ENCODE measurements around the gene KLF13. TPM values are rescaled to one million over a fixed set of nuclear protein-coding genes. Genes with fewer than 3 reads are reported as not detected.

Gene KLF13
- total and polyA plus RNA-seq, 2 donors (not counting 1 experiment from before 2014, with no cell fraction given): 65.5 to 140 TPM

- peaks cover 4% of the 10 kb centered on the region for H3K9me3 Mint-ChIP-seq (ENCODE audit: insufficient read depth)
- Histone ChIP-seq H3K9ac (ENCODE audit: low read length) (no peak overlapping the region), H3K27ac (ENCODE audit: low read length in 2 of 2) (no peak overlapping the region), H3K9me3 (ENCODE audit: control extremely low read depth in 1 of 3, control insufficient read depth in 2 of 3, insufficient read depth in 1 of 3, low read length in 2 of 3) (peaks cover 2 to 15% (median 12%) of the 10 kb centered on the region in 3 donors), H4K20me1 (ENCODE audit: control insufficient read depth, insufficient read depth, low read length, poor library complexity, severe bottlenecking) (no peaks in the 10 kb centered on the region), H3K79me2 (ENCODE audit: control insufficient read depth, insufficient read depth, low read length) (no peaks in the 10 kb centered on the region), H3K4me2 (replicated peaks; ENCODE audit: low read depth, low read length, poor library complexity, severe bottlenecking) (no peak overlapping the region), H3K36me3 (replicated peaks in 1 of 2; ENCODE audit: control extremely low read depth in 1 of 2, control insufficient read depth in 1 of 2, extremely low read depth in 1 of 2, insufficient read depth in 2 of 2, low read length in 1 of 2) (no peaks in the 10 kb centered on the region), H3K4me3 (ENCODE audit: control extremely low read depth in 1 of 5, extremely low read depth in 1 of 5, insufficient read depth in 1 of 5, low read depth in 2 of 5, low read length in 4 of 5) (no peak overlapping the region), H3K27me3 (replicated peaks in 1 of 4; ENCODE audit: control extremely low read depth in 1 of 4, control insufficient read depth in 3 of 4, insufficient read depth in 4 of 4, low read length in 3 of 4) (no peaks in the 10 kb centered on the region), H3K4me1 (ENCODE audit: control insufficient read depth in 2 of 2, insufficient read depth in 2 of 2, low read length in 2 of 2) (peaks cover 20 to 21% of the 10 kb centered on the region in 2 donors), H2AFZ (ENCODE audit: insufficient read depth, low read depth, low read length, poor library complexity, severe bottlenecking) (no peak overlapping the region)
- TF ChIP-seq EZH2 (IDR thresholded peaks at IDR 0.05; ENCODE audit: borderline replicate concordance, insufficient read depth, low read depth, low read length, poor library complexity, severe bottlenecking) (no peak), CTCF (IDR thresholded peaks at IDR 0.05) (no peak)
- DNase-seq (no peak), ATAC-seq (ENCODE audit: low read depth) (no peak)
- no peak overlapping the region for H3K4me3 Mint-ChIP-seq
- ChIA-PET CTCF (interaction anchor here (2.6 kb wide), 1 partner anchor 81 kb away, joined by 10 read pairs; no protein-coding TSS in a partner anchor), POLR2A (no interaction called here)
- H3K4me1 Mint-ChIP-seq: peaks cover 19% of the 10 kb centered on the region
- intact Hi-C loops (cut with micrococcal nuclease): no loop called here
- peaks cover 5% of the 10 kb centered on the region for H3K27me3 Mint-ChIP-seq
- no peak overlapping the region for H3K27ac Mint-ChIP-seq
Measured at GRCh38 chr15:31407851-31408250, 81.2 kb downstream of the KLF13 start.

- DNase-seq (no peak), ATAC-seq (ENCODE audit: low read depth) (no peak)
- Mint-ChIP-seq H3K9me3 (ENCODE audit: insufficient read depth) (peaks cover 4% of the 10 kb centered on the region), H3K27ac (no peak overlapping the region), H3K4me3 (no peak overlapping the region), H3K27me3 (peaks cover 5% of the 10 kb centered on the region), H3K4me1 (peaks cover 19% of the 10 kb centered on the region)
- Histone ChIP-seq H3K79me2 (ENCODE audit: control insufficient read depth, insufficient read depth, low read length) (no peaks in the 10 kb centered on the region), H4K20me1 (ENCODE audit: control insufficient read depth, insufficient read depth, low read length, poor library complexity, severe bottlenecking) (no peaks in the 10 kb centered on the region), H3K9ac (ENCODE audit: low read length) (no peak overlapping the region), H2AFZ (ENCODE audit: insufficient read depth, low read depth, low read length, poor library complexity, severe bottlenecking) (no peak overlapping the region), H3K4me2 (replicated peaks; ENCODE audit: low read depth, low read length, poor library complexity, severe bottlenecking) (no peak overlapping the region), H3K27ac (ENCODE audit: low read length in 2 of 2) (no peak overlapping the region), H3K27me3 (replicated peaks in 1 of 4; ENCODE audit: control extremely low read depth in 1 of 4, control insufficient read depth in 3 of 4, insufficient read depth in 4 of 4, low read length in 3 of 4) (no peaks in the 10 kb centered on the region), H3K4me3 (ENCODE audit: control extremely low read depth in 1 of 5, extremely low read depth in 1 of 5, insufficient read depth in 1 of 5, low read depth in 2 of 5, low read length in 4 of 5) (no peak overlapping the region), H3K4me1 (ENCODE audit: control insufficient read depth in 2 of 2, insufficient read depth in 2 of 2, low read length in 2 of 2) (peaks cover 20 to 21% of the 10 kb centered on the region in 2 donors), H3K36me3 (replicated peaks in 1 of 2; ENCODE audit: control extremely low read depth in 1 of 2, control insufficient read depth in 1 of 2, extremely low read depth in 1 of 2, insufficient read depth in 2 of 2, low read length in 1 of 2) (no peaks in the 10 kb centered on the region), H3K9me3 (ENCODE audit: control extremely low read depth in 1 of 3, control insufficient read depth in 2 of 3, insufficient read depth in 1 of 3, low read length in 2 of 3) (peaks cover 2 to 15% (median 12%) of the 10 kb centered on the region in 3 donors)
- ChIA-PET POLR2A (no interaction called here), CTCF (interaction anchor here (2.6 kb wide), 1 partner anchor 80 kb away, joined by 10 read pairs; no protein-coding TSS in a partner anchor)
- intact Hi-C loops (cut with micrococcal nuclease): no loop called here
- TF ChIP-seq EZH2 (IDR thresholded peaks at IDR 0.05; ENCODE audit: borderline replicate concordance, insufficient read depth, low read depth, low read length, poor library complexity, severe bottlenecking) (no peak), CTCF (IDR thresholded peaks at IDR 0.05) (no peak)
- WGBS (ENCODE audit: insufficient coverage): 100% methylated on average over 2 of the region's 3 CpGs
Measured at GRCh38 chr15:31408724-31409123, 82.1 kb downstream of the KLF13 start.

Measured in B cell (primary cell).